Measurements from ENCODE around the gene OTULIN. TPM values are rescaled to one million over a fixed set of nuclear protein-coding genes. Genes with fewer than 3 reads are reported as not detected.
A peak's percentile ranks its signal among the peaks of the same experiment; 100 is the strongest.

Gene OTULIN
- polyA plus RNA-seq, 1 donor (not counting 4 experiments of a cell fraction or from before 2014, with no cell fraction given): 18.3 TPM

DNA sequence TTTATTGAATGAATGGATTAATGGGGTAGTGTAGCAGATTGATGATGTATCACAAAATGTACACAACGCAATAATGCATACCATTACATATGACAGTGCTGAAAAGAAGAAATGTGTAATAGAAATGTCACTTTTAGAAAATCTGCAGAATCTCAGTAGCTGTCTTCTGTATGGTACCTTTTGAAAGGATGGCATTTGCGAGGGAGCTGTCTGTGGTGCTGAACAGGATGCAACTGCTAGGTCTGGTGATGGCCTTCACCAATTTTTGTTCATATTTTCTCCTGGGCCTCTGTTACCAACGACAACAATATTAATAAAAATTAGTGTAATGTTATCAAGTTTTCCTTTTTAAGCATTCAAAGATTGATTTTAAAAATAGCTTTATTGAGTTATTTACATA is 36.2 kb upstream of the OTULIN start:
- Histone ChIP-seq H2AFZ (ENCODE audit: control insufficient read depth, low read length) (no peak overlapping the region), H4K20me1 (ENCODE audit: control insufficient read depth, extremely low read depth, insufficient read depth, low read length) (no peaks in the 10 kb centered on the region), H3K9ac (ENCODE audit: control insufficient read depth, extremely low read depth, insufficient read depth, low read length) (no peak overlapping the region), H3K9me1 (ENCODE audit: control insufficient read depth, extremely low read depth, insufficient read depth, low read length) (no peaks in the 10 kb centered on the region), H3K9me3 (ENCODE audit: control insufficient read depth, low read depth, low read length) (no peaks in the 10 kb centered on the region), H3K4me2 (ENCODE audit: control insufficient read depth, extremely low read depth, insufficient read depth, low read depth, low read length) (no peak overlapping the region), H3K36me3 (ENCODE audit: control insufficient read depth in 2 of 2, extremely low read depth in 1 of 2, insufficient read depth in 2 of 2, low read length in 2 of 2) (no peaks in the 10 kb centered on the region), H3K4me3 (ENCODE audit: control insufficient read depth in 2 of 3, extremely low read depth in 1 of 3, insufficient read depth in 2 of 3, low read depth in 1 of 3, low read length in 3 of 3) (no peak overlapping the region), H3K79me2 (ENCODE audit: control insufficient read depth, insufficient read depth, low read length) (no peaks in the 10 kb centered on the region), H3K27me3 (ENCODE audit: control insufficient read depth, extremely low read depth, insufficient read depth, low read length) (no peaks in the 10 kb centered on the region), H3K27ac (ENCODE audit: control insufficient read depth, insufficient read depth, low read length) (no peak overlapping the region), H3K4me1 (ENCODE audit: control insufficient read depth, extremely low read depth, insufficient read depth, low read length) (no peaks in the 10 kb centered on the region)
- FAIRE-seq (peak; percentile 75), DNase-seq (ENCODE audit: low read depth, low spot score) (peak; percentile 2)
- dilution Hi-C loops (cut with MboI; ENCODE audit: extremely low pct_ligation_motif_present, low sequenced_read_pairs): no loop called here
- TF ChIP-seq EZH2 (IDR thresholded peaks at IDR 0.05; ENCODE audit: low read length): no peak
- TF ChIP-seq, protein P1, sequence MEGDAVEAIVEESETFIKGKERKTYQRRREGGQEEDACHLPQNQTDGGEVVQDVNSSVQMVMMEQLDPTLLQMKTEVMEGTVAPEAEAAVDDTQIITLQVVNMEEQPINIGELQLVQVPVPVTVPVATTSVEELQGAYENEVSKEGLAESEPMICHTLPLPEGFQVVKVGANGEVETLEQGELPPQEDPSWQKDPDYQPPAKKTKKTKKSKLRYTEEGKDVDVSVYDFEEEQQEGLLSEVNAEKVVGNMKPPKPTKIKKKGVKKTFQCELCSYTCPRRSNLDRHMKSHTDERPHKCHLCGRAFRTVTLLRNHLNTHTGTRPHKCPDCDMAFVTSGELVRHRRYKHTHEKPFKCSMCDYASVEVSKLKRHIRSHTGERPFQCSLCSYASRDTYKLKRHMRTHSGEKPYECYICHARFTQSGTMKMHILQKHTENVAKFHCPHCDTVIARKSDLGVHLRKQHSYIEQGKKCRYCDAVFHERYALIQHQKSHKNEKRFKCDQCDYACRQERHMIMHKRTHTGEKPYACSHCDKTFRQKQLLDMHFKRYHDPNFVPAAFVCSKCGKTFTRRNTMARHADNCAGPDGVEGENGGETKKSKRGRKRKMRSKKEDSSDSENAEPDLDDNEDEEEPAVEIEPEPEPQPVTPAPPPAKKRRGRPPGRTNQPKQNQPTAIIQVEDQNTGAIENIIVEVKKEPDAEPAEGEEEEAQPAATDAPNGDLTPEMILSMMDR (optimal IDR thresholded peaks at IDR 0.05 in 1 of 3, IDR thresholded peaks at IDR 0.05 in 1 of 3, conservative IDR thresholded peaks at IDR 0.05 in 1 of 3; ENCODE audit: extremely low read depth in 1 of 3, insufficient read depth in 2 of 3, low read length in 3 of 3): no peak

DNA sequence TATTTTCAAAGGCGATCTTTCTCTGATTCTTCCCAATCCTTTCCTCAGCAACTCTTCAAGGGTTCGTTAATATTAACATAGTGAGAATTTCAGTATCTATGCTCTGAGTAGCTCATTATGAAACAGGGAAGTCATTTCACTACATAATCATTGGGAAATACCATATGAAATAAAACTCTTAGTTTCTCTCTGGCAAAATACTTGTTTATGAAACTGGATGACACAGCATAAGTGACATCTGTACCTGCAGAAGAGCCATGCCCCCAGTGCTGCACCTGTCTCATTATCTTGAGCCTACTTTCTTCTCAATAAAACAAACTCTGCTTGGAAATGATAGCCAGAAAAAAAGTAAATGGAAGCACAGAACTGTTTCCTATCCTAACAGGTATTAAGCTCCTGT is 33.8 kb upstream of the OTULIN start:
- no peak for DNase-seq (ENCODE audit: low read depth, low spot score)
- H3K4me3 ChIP-seq (ENCODE audit: control insufficient read depth in 2 of 3, extremely low read depth in 1 of 3, insufficient read depth in 2 of 3, low read depth in 1 of 3, low read length in 3 of 3): no peak overlapping the region
- H3K27ac ChIP-seq (ENCODE audit: control insufficient read depth, insufficient read depth, low read length): no peak overlapping the region
- no peaks in the 10 kb centered on the region for H3K4me1 ChIP-seq (ENCODE audit: control insufficient read depth, extremely low read depth, insufficient read depth, low read length)
- FAIRE-seq: no peak
- H3K4me2 ChIP-seq (ENCODE audit: control insufficient read depth, extremely low read depth, insufficient read depth, low read depth, low read length): no peak overlapping the region
- no peaks in the 10 kb centered on the region for H4K20me1 ChIP-seq (ENCODE audit: control insufficient read depth, extremely low read depth, insufficient read depth, low read length)
- no peaks in the 10 kb centered on the region for H3K27me3 ChIP-seq (ENCODE audit: control insufficient read depth, extremely low read depth, insufficient read depth, low read length)
- H2AFZ ChIP-seq (ENCODE audit: control insufficient read depth, low read length): no peak overlapping the region
- no peaks in the 10 kb centered on the region for H3K79me2 ChIP-seq (ENCODE audit: control insufficient read depth, insufficient read depth, low read length)
- H3K9me1 ChIP-seq (ENCODE audit: control insufficient read depth, extremely low read depth, insufficient read depth, low read length): no peaks in the 10 kb centered on the region
- H3K9ac ChIP-seq (ENCODE audit: control insufficient read depth, extremely low read depth, insufficient read depth, low read length): no peak overlapping the region
- dilution Hi-C loops (cut with MboI; ENCODE audit: extremely low pct_ligation_motif_present, low sequenced_read_pairs): no loop called here
- no peaks in the 10 kb centered on the region for H3K9me3 ChIP-seq (ENCODE audit: control insufficient read depth, low read depth, low read length)
- H3K36me3 ChIP-seq (ENCODE audit: control insufficient read depth in 2 of 2, extremely low read depth in 1 of 2, insufficient read depth in 2 of 2, low read length in 2 of 2): no peaks in the 10 kb centered on the region
- no peak for TF ChIP-seq EZH2 (IDR thresholded peaks at IDR 0.05; ENCODE audit: low read length)
- TF ChIP-seq, protein P1 (optimal IDR thresholded peaks at IDR 0.05 in 1 of 3, IDR thresholded peaks at IDR 0.05 in 1 of 3, conservative IDR thresholded peaks at IDR 0.05 in 1 of 3; ENCODE audit: extremely low read depth in 1 of 3, insufficient read depth in 2 of 3, low read length in 3 of 3): no peak
